ENCODE measurements around the gene GLIS1. TPM values are rescaled to one million over a fixed set of nuclear protein-coding genes. Genes with fewer than 3 reads are reported as not detected.
A peak's percentile ranks its signal among the peaks of the same experiment; 100 is the strongest.

GLIS1 gene
- total RNA-seq, 4 donors from 2014 or later = 0.63 to 2.4 (median 1.0) TPM

DNA sequence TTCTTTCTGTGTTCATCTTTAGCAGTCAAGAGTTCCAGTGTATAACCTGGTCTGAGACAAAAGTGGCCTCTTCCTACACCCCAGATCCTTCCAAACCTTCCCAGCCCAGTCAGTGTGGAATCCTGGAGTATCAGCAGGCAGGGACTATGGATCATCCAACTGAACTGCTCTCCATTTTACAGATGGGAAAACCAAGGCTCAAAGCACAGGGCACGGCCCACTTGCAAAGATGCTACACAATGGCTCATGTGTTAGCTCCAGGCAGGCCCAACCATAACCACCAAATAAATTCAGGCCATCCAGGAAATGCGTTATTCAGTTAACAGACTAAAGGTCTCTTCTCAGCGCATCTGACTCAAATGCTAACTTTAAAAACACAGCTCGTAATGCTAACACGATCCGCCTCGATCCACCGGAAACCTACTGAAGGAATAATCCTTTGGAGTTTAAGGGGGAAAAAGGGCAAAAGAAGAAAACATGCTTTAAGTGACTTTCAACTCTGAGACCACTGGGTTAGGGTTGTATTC is 7.1 kb downstream of the GLIS1 start:
- WGBS, 2 donors = 92 to 93% methylated on average over 8 of the region's 8 CpGs
- peak in 1 of 2 donors; percentile 60 for DNase-seq (ENCODE audit: low spot score in 2 of 2)

DNA sequence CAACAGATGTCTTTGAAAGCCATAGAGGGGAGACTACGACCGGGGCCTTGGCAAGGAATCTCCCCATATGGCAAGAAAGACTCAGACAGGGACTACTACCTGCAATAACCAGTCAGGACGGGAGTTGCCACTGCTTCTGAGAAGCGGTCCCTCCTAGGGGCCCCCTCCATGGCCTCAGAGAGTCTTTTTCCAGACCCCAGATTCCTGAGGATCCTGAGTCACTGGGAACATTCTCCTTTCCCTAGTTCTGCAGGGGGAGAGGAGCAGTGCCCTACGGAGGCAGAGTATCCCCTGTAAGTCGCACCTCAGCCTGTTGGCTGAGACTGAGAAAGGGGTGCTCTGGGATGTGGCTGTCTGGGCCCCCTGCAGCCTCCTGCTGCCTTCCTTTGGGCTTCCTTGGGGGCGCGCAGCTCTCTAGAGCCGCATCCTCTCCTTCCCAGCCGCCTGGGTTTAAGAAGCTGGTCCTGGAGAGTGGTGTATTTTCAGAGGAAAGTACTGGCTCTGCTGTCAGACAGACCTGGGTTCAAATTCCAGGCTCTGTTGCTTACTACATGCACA is 7.8 kb downstream of the GLIS1 start:
- DNase-seq (ENCODE audit: low spot score in 2 of 2) = peak in 1 of 2 donors; percentile 70
- TF ChIP-seq POLR2A (IDR thresholded peaks at IDR 0.05) = no peak
- TF ChIP-seq CTCF (IDR thresholded peaks at IDR 0.05) = no peak
- intact Hi-C loops (cut with DNase I; ENCODE audit: low total_unique reads) = no loop called here
- 91 to 95% methylated on average over 9 to 10 of the region's 10 CpGs for WGBS, 2 donors
- H3K4me3 ChIP-seq (ENCODE audit: low read depth, poor library complexity, severe bottlenecking) = no peak overlapping the region

More for the DNA sequence above, 7.1 kb downstream of the GLIS1 start:
- TF ChIP-seq POLR2A (IDR thresholded peaks at IDR 0.05) (no peak), CTCF (IDR thresholded peaks at IDR 0.05) (no peak)
- intact Hi-C loops (cut with DNase I; ENCODE audit: low total_unique reads) = no loop called here
- no peak overlapping the region for H3K4me3 ChIP-seq (ENCODE audit: low read depth, poor library complexity, severe bottlenecking)

GRCh38 chr1:53730224-53730865 is 8.6 kb downstream of the GLIS1 start:
- TF ChIP-seq CTCF (IDR thresholded peaks at IDR 0.05) (no peak), POLR2A (IDR thresholded peaks at IDR 0.05) (no peak)
- H3K4me3 ChIP-seq (ENCODE audit: low read depth, poor library complexity, severe bottlenecking) = no peak overlapping the region
- 78 to 87% methylated on average over 12 of the region's 12 CpGs for WGBS, 2 donors
- intact Hi-C loops (cut with DNase I; ENCODE audit: low total_unique reads) = no loop called here
- peak in 1 of 2 donors; percentile 62 for DNase-seq (ENCODE audit: low spot score in 2 of 2)

GRCh38 chr1:53729456-53730223 is 9.3 kb downstream of the GLIS1 start:
- peak in 1 of 2 donors; percentile 26 for DNase-seq (ENCODE audit: low spot score in 2 of 2)
- intact Hi-C loops (cut with DNase I; ENCODE audit: low total_unique reads) = no loop called here
- 70 to 76% methylated on average over 16 of the region's 16 CpGs for WGBS, 2 donors
- TF ChIP-seq CTCF (IDR thresholded peaks at IDR 0.05) (no peak), POLR2A (IDR thresholded peaks at IDR 0.05) (no peak)
- H3K4me3 ChIP-seq (ENCODE audit: low read depth, poor library complexity, severe bottlenecking) = no peak overlapping the region

DNA sequence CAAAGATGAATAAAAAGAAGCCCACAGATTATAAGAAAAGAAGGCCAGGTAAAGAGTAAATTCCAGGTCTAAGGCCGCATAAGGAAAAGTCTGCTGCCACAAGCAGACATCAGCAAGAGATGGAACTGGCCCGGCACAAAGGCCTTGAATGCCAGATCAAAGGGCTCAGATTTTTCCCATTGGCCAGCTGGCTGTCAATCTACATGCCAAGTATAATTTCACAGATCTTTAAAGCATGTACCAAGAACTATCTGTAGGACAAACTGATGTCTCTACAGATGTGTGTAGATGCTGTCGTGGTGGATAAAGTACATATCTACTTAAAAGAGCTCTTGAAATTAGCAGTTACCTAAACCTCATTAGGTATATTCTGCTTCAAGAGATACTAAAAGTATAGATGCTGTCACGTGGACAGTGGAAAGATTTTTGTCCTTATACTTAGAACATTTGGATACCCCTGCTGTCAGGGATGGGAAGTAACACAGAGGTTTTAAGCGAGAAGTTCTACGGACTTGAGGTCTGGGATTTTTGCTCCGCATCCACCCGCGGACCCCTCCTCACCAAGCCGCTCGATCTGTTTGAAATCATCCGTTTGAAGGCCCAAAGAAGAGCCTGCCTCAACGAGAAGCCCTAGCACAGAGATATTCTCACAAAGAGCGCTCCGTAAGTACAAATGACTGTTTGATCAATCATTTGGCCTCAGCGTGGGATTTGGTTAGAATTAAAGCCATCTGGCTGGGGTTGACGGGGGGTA is 10.1 kb downstream of the GLIS1 start:
- 81 to 83% methylated on average over 17 of the region's 17 CpGs for WGBS, 2 donors
- H3K4me3 ChIP-seq (ENCODE audit: low read depth, poor library complexity, severe bottlenecking) = no peak overlapping the region
- TF ChIP-seq CTCF (IDR thresholded peaks at IDR 0.05) (no peak), POLR2A (IDR thresholded peaks at IDR 0.05) (no peak)
- peak in 1 of 2 donors; percentile 17 for DNase-seq (ENCODE audit: low spot score in 2 of 2)
- intact Hi-C loops (cut with DNase I; ENCODE audit: low total_unique reads) = no loop called here

All from lower leg skin (tissue), 4 donors.